ENCODE data around the gene PLEKHG2.

PLEKHG2 gene

GRCh38 chr19:39402346-39403300, 9.8 kb upstream of the PLEKHG2 start:
- Histone ChIP-seq H3K9me3 (ENCODE audit: insufficient read depth, low read depth, low read length) (no peaks in the 10 kb centered on the region), H3K4me3 (ENCODE audit: low read length) (peak overlapping the region; percentile 67), H3K27me3 (ENCODE audit: insufficient read depth, low read length) (no peaks in the 10 kb centered on the region), H3K9ac (ENCODE audit: low read depth, low read length) (peak overlapping the region; percentile 82), H3K36me3 (ENCODE audit: insufficient read depth, low read length) (0 out of 2 replicates have a peak, but pooled peaks cover 2% of the 10 kb centered on the region), H3K27ac (ENCODE audit: low read depth, low read length) (peak overlapping the region; percentile 98), H3K4me1 (ENCODE audit: insufficient read depth, low read length) (peaks cover 25% of the 10 kb centered on the region)
- WGBS, result 5% methylated on average over 59 of the region's 59 CpGs

GRCh38 chr19:39403331-39404312, 8.8 kb upstream of the PLEKHG2 start:
- Histone ChIP-seq H3K27me3 (ENCODE audit: insufficient read depth, low read length) (no peaks in the 10 kb centered on the region), H3K4me1 (ENCODE audit: insufficient read depth, low read length) (peaks cover 22% of the 10 kb centered on the region), H3K9me3 (ENCODE audit: insufficient read depth, low read depth, low read length) (no peaks in the 10 kb centered on the region), H3K9ac (ENCODE audit: low read depth, low read length) (peak overlapping the region; percentile 82), H3K4me3 (ENCODE audit: low read length) (peak overlapping the region; percentile 67), H3K36me3 (ENCODE audit: insufficient read depth, low read length) (0 out of 2 replicates have a peak, but pooled peaks cover 2% of the 10 kb centered on the region), H3K27ac (ENCODE audit: low read depth, low read length) (peak overlapping the region; percentile 98)
- 2% methylated on average over 43 of the region's 43 CpGs for WGBS

- Histone ChIP-seq H3K4me1 (ENCODE audit: insufficient read depth, low read length) (peaks cover 30% of the 10 kb centered on the region), H3K4me3 (ENCODE audit: low read length) (peak overlapping the region; percentile 97; the same call in 1 of the 2 replicates), H3K9ac (ENCODE audit: low read depth, low read length) (no peak overlapping the region), H3K27me3 (ENCODE audit: insufficient read depth, low read length) (no peaks in the 10 kb centered on the region), H3K9me3 (ENCODE audit: insufficient read depth, low read depth, low read length) (no peaks in the 10 kb centered on the region), H3K27ac (ENCODE audit: low read depth, low read length) (peak overlapping the region; percentile 38; the same call in 1 of the 2 replicates), H3K36me3 (ENCODE audit: insufficient read depth, low read length) (no peaks in the 10 kb centered on the region)
- 90% methylated on average over 16 of the region's 17 CpGs for WGBS
Measured at GRCh38 chr19:39405261-39405957, 7.1 kb upstream of the PLEKHG2 start.

GRCh38 chr19:39405958-39406655, 6.4 kb upstream of the PLEKHG2 start:
- no peaks in the 10 kb centered on the region for H3K36me3 ChIP-seq (ENCODE audit: insufficient read depth, low read length)
- no peaks in the 10 kb centered on the region for H3K27me3 ChIP-seq (ENCODE audit: insufficient read depth, low read length)
- H3K4me1 ChIP-seq (ENCODE audit: insufficient read depth, low read length), result peaks cover 37% of the 10 kb centered on the region
- 18% methylated on average over 21 of the region's 22 CpGs for WGBS
- H3K9ac ChIP-seq (ENCODE audit: low read depth, low read length), result no peak overlapping the region
- H3K9me3 ChIP-seq (ENCODE audit: insufficient read depth, low read depth, low read length), result no peaks in the 10 kb centered on the region
- peak overlapping the region; percentile 41; the same call in 1 of the 2 replicates for H3K27ac ChIP-seq (ENCODE audit: low read depth, low read length)
- peak overlapping the region; percentile 97 for H3K4me3 ChIP-seq (ENCODE audit: low read length)

- Histone ChIP-seq H3K4me1 (ENCODE audit: insufficient read depth, low read length) (peaks cover 38% of the 10 kb centered on the region), H3K27ac (ENCODE audit: low read depth, low read length) (peak within 1 kb of the TSS; percentile 83; the same call in 1 of the 2 replicates), H3K9me3 (ENCODE audit: insufficient read depth, low read depth, low read length) (no peaks in the 10 kb centered on the region), H3K4me3 (ENCODE audit: low read length) (peak within 1 kb of the TSS; percentile 97), H3K27me3 (ENCODE audit: insufficient read depth, low read length) (no peaks in the 10 kb centered on the region), H3K36me3 (ENCODE audit: insufficient read depth, low read length) (no peaks in the 10 kb centered on the region), H3K9ac (ENCODE audit: low read depth, low read length) (peak within 1 kb of the TSS; percentile 81)
- under 1% methylated on average over 56 of the region's 56 CpGs for WGBS
Measured at GRCh38 chr19:39406656-39407409, 5.6 kb upstream of the PLEKHG2 start, which contains the start of gene ZFP36. Gene ZFP36, plus strand, starts transcription at chr19:39406847. Its CDS starts 58 bp downstream, at chr19:39406905.

GRCh38 chr19:39407410-39407659, 5.1 kb upstream of the PLEKHG2 start:
- Histone ChIP-seq H3K4me3 (ENCODE audit: low read length) (peak overlapping the region; percentile 97), H3K9ac (ENCODE audit: low read depth, low read length) (peak overlapping the region; percentile 81), H3K27ac (ENCODE audit: low read depth, low read length) (0 out of 2 replicates have a peak overlapping the region, but pooled peaks have one; percentile 83), H3K4me1 (ENCODE audit: insufficient read depth, low read length) (peaks cover 33% of the 10 kb centered on the region), H3K9me3 (ENCODE audit: insufficient read depth, low read depth, low read length) (no peaks in the 10 kb centered on the region), H3K36me3 (ENCODE audit: insufficient read depth, low read length) (no peaks in the 10 kb centered on the region), H3K27me3 (ENCODE audit: insufficient read depth, low read length) (no peaks in the 10 kb centered on the region)
- WGBS, result 21% methylated on average over 14 of the region's 14 CpGs

- no peak overlapping the region; the same call in 1 of the 2 replicates for H3K27ac ChIP-seq (ENCODE audit: low read depth, low read length)
- H3K4me3 ChIP-seq (ENCODE audit: low read length), result peak overlapping the region; percentile 97
- 73% methylated on average over 40 of the region's 40 CpGs for WGBS
- H3K27me3 ChIP-seq (ENCODE audit: insufficient read depth, low read length), result no peaks in the 10 kb centered on the region
- H3K4me1 ChIP-seq (ENCODE audit: insufficient read depth, low read length), result peaks cover 33% of the 10 kb centered on the region
- H3K9me3 ChIP-seq (ENCODE audit: insufficient read depth, low read depth, low read length), result no peaks in the 10 kb centered on the region
- no peak overlapping the region for H3K9ac ChIP-seq (ENCODE audit: low read depth, low read length)
- no peaks in the 10 kb centered on the region for H3K36me3 ChIP-seq (ENCODE audit: insufficient read depth, low read length)
Measured at GRCh38 chr19:39407660-39408391, 4.6 kb upstream of the PLEKHG2 start.

- no peaks in the 10 kb centered on the region for H3K27me3 ChIP-seq (ENCODE audit: insufficient read depth, low read length)
- no peaks in the 10 kb centered on the region for H3K36me3 ChIP-seq (ENCODE audit: insufficient read depth, low read length)
- 86% methylated on average over 16 of the region's 20 CpGs for WGBS
- peak overlapping the region; percentile 87 for H3K4me3 ChIP-seq (ENCODE audit: low read length)
- H3K9me3 ChIP-seq (ENCODE audit: insufficient read depth, low read depth, low read length), result no peaks in the 10 kb centered on the region
- H3K4me1 ChIP-seq (ENCODE audit: insufficient read depth, low read length), result peaks cover 33% of the 10 kb centered on the region
- H3K9ac ChIP-seq (ENCODE audit: low read depth, low read length), result no peak overlapping the region
- peak overlapping the region; percentile 48; the same call in 1 of the 2 replicates for H3K27ac ChIP-seq (ENCODE audit: low read depth, low read length)
Measured at GRCh38 chr19:39408392-39409207, 3.9 kb upstream of the PLEKHG2 start.

Measured in HUES64 (cell line).